CD1c-positive myeloid dendritic cell (primary cell): ENCODE data around the gene ERC1.
"Not testable (repeated sequence)": the region's sequence is repeated elsewhere in the genome, so short reads cannot be mapped to it uniquely, and the experiment has no call there.

Experiments
- DNase-seq: peaks from one replicate; pipeline ENCODE4 v3.0.0-alpha.2; 2016; ENCODE audit errors: extremely low spot score

The ERC1 gene

DNA sequence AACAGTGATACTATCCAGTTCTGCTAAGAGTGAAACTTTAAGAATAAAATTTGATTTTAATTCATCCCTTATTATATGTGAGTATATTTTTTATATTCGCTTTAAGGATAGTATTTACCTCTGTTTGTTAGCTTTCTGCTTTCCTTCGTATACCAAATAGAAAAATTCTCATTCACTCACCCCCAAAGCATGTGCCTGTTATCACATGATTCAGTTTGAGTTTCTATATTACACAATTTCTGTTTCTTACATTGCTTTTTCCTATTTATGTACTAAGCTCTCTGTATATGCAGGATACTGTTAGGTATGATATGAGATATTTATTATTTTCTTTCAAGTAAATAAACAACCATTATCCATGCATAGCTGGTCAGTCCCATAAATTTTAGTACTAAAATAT, 328.2 kb downstream of the ERC1 start:
- DNase-seq: no peak

DNA sequence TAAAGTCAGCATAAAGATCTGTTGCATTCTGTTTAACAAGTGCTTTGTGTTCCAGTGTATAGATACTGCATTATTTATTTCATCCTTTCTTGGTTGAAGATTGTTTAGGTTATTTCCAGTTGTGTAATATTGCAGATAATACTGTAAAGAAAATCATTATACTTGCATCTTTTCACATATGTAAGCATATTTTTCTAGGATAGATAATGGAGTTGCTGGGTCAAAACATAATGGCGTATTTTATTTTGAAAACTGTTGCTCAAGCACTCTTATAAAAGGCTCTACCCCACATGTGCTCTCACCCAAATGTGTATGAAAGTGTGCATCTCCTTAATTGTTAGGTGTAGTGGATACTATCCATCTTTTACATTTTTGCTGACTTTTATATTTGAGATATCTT, 329.0 kb downstream of the ERC1 start:
- no peak for DNase-seq

DNA sequence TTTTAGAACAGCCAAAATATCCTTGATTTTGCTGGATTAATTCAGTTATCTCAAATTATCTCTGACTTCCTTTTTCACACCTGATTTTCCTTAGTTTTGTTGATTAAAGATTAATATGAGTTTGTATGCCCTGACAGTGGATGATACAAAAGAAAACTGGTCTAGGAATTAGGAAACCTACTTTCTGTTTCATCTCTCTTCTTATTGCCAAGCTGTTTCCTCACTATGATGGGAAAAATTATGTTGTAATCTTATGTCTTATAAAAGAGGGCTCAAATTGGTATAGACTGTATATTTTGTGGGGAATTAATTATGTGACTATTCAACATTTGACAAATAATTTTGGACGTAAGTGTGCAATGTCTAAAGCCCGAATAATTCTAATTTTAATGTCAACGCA, 331.8 kb downstream of the ERC1 start:
- no peak for DNase-seq

DNA sequence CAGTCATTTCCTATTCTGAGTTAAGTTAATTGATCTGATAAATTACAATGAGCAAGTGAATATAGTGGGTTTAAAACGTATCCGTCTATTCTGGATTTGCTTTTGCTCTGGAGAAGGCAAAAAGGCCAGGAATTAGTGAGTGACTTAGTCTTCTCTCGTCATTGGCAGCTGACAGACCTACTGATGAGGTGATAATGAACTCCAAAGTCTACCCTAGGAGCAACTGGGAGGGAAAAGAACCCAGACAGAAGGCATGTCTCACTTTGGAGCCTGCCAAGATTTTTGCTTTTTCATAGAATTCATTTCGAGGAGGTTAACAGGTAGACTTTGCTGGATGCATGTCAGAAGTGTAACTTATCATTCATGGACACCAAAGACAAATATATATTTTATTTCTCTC, 333.1 kb downstream of the ERC1 start:
- DNase-seq: no peak

DNA sequence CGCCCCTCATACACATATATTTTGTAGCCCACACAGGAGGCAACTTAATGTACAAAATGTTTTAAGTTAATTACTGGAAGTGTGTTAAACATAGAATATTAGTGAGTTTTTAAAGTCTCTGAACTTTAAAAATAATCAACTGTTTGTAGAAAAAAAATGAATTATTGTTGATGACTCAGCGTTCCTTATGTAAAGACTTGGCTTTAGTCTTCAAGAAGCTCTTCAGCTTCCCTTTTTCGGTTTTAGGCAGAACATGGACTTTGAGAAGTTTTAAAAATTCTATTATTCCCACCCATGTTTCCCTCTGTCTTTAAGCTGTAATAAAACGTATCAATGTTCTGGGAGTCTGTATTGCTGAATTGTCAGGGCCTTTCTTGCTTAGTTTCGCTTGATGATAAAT, 333.9 kb downstream of the ERC1 start:
- DNase-seq: peak; percentile 47

DNA sequence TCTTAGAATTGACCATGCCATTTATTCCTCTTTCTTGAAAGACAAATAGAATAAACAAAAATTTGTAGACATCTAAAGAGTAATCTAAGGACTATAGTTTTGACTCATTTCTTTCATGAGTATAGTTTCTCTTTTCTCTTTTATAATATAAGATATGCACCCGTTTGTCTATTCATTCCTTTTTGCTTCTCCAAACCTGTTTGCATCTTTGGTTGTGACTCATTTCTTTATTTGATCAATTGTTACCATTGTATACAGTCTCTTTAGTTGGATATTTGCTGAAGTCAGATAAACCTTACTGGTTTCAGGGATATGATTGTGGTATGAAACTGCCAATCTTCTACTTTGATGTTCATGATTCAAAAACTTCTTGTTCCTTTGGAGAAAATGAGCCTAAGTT, 334.6 kb downstream of the ERC1 start:
- DNase-seq: no peak

DNA sequence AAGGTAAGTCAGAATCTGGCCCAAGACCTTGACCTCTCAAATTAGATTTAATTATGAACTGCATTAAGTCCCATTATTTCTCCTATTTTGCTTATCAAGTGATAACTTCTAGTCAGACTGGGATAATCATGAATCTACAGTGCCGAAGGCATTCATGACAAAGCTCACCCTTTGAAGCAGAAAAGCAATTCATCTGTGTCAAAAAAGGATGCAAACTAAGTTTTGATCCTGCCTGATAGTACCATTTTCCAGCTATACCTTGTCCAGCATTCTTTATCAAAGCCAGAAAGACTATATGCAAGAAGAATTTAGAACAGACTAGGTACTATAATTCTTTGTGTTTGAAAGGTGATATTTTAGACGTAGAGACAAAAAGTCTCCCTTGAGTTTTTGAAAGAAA, 335.2 kb downstream of the ERC1 start:
- no peak for DNase-seq

DNA sequence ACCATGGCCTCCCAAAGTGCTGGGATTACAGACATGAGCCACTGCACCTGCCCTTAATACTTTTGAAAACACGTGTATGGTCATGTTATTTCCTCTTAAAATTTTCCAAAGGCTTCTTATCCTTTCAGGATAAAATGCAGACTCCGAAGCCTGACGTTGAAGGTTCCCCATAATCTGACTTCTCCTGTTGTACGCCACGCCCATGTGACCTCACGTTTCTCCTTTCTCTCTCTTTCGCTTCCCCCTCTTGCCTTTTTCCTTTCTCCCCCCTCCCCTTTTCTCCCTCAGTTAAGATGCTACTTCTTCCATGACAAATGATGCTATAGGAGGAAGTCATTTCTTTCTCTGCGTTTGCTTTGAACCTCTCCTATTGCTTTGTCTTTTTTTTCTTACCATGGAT, 337.4 kb downstream of the ERC1 start:
- peak; percentile 87 for DNase-seq

DNA sequence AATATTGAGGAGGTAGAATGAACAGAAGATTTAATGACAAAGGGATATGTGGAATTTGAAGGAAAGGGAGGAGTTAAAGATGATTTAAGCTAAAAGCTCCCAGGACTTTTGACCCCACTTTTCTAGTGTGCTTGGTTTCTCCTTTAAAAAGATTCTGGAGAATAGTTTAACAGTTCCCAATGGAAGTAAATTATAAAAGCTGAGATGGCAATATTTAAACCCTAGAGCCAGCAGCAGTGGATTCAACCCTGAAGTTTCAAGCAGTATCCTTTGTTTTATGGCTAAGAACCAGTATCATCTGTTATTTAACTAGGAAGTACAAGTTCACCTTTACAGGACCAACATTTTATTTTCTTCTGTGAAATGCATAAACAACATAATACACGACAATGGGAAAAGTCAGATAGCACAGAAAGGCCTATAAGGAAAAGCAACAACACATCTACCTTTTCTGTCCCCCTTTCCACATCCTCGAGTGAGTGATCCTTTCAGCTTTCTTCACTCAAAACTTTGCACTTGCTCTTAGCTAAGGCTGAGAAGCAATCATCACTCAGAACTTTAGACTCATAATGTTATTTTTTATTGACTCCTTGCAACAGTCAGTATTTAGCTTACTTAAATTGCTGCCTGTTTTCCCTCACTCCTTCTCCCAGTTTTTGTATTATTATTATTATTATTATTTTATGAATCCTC, 338.9 kb downstream of the ERC1 start:
- DNase-seq: no peak

DNA sequence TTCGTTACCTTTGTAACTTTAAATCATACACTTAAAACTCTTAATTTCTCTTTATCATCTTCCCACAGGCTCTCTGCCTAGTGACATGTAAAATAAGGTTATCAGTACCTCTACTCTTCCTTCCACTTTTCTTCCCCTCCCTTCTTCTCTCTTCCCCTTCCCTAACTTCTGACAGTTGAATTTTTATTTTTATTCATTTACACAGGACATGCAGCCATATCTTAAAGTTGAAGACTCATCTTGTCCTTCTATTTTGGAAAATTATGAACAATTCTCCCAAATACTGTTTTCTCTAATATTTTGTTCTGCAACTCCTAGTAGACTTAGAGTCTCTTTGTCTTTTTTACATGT, 339.4 kb downstream of the ERC1 start:
- no peak for DNase-seq

DNA sequence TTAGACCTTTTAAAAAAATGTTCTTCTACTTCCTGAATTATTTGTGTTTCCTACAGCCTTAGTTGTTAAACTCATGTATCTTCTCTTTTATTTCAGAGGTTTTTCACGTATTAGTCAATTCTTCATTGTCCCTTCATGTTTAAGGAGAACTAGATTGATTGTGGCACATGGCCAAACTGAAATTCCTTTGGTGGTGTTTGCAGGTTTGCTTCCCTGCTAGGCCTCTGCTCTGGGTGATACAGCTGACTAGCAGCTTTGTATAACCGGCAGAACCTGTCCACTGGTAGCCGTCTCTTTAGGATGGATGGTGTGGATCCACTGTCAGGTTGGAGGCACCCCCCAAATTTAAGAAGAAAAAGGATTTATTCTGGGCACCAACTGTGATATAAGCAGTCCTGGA, 341.3 kb downstream of the ERC1 start:
- no peak for DNase-seq

DNA sequence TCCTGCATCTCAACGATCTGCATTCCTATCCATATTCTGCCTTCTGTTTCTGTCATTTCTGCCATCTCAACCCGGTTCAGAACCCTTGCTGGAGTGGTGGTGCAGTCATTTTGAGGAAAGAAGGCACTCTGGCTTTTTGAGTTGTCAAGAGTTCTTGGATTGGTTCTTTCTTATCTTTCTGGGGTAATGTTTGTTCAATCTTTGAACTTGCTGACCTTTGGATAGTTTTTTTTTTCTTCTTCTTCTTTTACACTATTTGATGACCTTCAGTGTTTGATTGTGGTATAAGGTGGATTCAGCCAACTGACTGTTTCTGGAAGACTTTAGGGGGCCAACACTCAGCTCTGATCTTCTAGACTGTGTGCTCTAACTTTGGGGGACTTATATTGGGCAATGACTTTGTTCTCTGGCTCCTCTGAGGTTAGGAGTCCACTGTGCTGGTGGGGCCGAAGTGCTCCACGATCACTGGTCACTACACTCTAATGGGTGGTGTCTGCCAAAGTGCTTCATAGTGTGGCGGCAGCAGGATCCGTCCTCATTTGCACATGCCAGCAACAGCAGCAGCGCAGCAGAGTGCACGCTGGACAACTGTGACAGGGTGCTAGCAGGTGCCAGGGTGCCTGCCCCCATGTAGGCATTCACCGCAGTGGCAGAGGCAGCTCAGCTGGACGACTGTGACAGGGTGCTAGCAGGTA, 347.6 kb downstream of the ERC1 start:
- no peak for DNase-seq

DNA sequence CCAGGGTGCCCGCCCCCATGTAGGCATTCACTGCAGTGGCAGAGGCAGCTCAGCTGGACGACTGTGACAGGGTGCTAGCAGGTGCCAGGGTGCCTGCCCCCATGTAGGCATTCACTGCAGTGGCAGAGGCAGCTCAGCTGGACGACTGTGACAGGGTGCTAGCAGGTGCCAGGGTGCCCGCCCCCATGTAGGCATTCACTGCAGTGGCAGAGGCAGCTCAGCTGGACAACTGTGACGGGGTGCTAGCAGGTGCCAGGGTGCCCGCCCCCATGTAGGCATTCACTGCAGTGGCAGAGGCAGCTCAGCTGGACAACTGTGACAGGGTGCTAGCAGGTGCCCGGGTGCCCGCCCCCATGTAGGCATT, 348.1 kb downstream of the ERC1 start:
- not testable (repeated sequence) for DNase-seq

DNA sequence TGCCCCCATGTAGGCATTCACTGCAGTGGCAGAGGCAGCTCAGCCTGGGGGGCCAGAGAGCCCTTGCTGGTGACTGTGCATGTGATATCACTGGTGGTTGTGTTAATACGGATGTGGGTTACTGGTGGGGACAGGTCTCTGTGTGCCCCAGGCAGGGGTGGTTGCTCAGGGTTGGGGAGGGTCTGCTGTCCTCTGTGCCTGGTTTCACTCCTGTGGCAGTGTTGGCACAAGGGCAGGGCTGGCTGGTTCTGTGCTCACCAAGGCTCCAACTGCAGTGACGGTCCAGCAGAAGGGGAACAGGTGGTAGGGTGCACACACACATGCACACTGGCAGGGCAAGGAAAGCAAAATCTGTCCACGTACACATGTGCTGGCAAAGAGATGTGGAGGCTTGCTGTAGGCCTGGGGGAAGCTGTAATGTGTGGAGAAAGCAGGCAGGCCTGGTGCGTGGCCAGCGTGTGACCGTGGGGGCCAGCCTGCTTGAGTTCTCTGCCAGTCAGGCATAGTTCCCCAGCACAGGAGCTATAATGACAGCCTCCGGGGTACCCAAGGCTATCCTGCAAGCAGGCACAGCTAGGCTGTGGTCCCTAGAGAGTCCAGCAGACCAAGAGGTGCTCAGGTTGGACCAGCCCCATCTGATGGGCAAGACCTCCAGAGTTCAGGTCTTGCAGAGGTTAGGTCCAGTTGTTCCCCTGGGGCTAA, 348.7 kb downstream of the ERC1 start:
- no peak for DNase-seq

DNA sequence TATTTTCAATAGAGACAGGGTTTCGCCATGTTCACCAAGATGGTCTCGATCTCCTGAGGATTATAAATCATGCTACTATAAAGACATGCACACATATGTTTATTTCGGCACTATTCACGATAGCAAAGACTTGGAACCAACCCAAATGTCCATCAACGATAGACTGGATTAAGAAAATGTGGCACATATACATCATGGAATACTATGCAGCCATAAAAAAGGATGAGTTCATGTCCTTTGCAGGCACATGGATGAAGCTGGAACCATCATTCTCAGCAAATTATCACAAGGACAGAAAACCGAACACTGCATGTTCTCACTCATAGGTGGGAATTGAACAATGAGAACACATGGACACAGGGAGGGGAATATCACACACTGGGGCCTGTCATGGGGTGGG, 350.2 kb downstream of the ERC1 start:
- not testable (repeated sequence) for DNase-seq

DNA sequence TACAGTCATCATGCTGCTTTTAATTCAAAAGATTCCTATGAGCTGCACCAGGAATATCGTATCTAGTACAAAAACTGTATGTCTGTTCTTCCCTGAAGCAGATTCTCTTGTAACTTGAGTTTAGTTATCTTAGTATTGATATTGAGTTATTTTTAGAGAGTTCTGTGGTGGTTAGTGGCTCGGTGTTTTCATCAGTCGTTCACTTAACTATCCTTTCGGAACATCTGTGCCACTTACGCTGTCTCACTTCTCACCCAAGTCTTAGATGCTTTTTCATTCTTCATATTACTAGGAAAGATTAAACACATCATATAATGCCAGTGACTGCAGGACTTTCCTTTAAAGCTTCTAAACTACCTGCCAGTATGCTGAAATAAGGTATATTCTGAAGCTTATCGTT, 352.4 kb downstream of the ERC1 start:
- DNase-seq: no peak

DNA sequence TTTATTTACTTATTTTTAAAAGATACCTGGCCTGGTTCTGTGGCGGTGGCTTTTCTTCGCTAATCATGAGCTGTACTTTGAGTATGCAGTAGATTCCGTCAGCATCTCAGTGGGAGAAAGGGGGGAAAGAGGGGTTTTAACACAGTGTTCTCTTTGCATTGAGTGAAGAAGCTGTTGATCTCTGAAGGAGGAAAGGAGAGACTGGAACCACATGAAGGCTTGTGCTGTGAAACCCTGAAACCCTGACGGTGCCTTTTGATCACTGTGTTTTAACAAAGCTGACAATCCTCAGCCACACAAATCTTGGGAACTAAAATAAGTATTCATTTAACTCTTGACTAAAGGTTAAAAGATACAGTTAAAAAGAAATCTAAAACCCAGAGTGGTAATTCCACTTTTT, 353.2 kb downstream of the ERC1 start:
- DNase-seq: no peak

DNA sequence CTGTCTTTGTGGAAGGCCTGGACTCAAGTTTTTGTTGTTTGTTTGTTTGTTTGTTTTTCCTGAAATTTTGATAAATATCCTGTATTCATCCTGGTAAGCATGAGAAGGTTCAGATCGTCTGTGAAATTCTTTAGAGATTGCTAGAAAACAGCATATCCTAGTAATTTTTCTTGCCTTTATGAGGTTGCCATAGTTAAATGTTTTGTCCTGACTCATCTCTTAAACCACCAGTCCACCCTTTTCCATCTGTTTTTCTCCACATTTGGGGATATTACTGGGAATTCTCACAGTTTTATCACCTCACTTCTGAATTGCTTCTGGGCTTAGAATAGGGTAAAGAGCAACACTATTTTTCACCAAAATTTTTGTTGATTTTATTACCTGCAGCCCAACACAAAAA, 355.1 kb downstream of the ERC1 start:
- DNase-seq: no peak

DNA sequence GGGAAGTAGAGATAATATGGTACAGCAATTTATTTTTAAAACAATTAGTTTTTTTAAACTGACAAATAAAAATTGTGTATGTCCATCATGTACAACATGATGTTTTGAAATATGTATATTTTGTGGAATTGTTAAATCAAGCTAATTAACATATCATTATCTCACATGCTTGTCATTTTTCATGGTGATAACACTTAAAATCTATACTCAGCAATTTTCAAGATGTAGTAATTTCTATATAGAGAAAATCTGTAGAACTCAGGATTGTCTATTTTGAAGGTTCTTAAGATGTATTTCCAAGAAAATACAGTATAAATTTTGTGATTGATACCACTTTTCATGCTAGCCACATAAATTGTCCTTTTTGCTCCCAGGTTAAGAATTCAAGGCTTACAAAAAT, 356.3 kb downstream of the ERC1 start:
- DNase-seq: no peak

DNA sequence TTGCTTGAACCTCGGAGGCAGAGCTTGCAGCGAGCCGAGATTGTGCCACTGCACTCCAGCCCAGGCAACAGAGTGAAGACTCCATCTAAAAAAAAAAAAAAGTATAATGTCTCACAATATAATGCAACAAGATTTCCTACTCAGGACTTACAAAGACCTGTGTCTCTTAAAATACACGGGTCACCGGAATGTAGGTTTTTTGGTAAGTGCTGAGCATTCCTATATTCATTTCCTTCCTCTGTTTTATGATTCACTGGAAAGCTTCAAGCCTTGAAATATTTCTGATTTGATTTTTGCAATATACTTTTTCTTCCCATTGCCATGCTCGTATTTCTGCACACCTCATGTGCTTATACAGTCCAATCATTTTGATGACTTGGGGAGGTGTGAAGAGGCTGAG, 357.6 kb downstream of the ERC1 start:
- no peak for DNase-seq

DNA sequence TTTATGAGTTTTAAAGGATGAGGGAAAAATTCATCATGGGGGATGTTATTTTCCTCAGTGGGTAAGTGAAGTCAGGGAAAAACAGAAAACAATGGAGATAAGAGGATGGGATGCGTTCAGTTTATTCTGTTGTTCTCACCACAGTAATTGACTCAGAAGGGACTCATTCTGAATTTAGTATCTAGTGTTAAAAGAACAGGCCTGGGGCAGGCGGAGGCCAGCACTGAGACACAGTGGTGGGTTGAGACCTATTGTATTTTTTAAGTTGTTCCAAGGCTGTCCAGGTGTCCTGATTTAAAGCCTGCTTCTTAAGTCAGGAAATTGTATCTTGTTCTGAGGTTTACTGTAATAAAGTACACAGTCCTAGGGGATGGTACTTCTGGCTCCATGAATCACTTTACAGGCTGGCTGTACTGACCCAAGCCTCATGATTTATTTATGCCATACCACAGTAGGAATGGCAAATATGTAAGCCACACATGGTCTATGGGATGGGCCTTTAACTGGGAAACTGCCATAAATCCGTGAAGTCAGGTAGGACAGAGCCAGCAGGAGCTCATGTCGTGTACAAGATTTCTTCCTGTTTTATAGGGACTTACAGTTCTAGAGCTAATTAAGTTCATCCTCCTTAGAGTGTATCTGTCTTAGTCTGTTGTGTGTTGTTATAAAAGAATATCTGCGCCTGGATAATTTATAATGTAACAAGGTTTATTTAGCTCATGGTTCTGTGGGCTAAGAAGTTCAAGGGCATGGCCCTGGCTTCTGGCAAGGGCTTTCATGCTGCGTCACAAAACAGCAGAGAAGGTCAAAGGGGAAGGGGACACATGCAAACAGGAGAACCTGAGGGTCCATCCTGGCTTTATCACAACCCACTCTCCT, 359.3 kb downstream of the ERC1 start:
- DNase-seq: no peak

DNA sequence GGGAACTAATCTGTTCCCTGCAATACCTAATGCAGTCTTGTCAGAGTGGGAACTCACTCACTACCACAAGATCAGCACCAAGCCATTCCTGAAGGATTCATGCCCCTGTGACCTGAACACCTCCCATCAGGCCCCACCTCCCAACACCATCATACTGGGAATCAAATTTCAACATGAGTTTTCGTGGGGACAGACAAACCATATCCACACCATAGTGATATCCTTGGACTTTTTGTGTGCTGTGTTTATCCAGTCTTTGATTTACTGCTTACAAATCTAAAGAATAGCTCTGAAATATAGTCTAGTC, 359.9 kb downstream of the ERC1 start:
- DNase-seq: no peak

DNA sequence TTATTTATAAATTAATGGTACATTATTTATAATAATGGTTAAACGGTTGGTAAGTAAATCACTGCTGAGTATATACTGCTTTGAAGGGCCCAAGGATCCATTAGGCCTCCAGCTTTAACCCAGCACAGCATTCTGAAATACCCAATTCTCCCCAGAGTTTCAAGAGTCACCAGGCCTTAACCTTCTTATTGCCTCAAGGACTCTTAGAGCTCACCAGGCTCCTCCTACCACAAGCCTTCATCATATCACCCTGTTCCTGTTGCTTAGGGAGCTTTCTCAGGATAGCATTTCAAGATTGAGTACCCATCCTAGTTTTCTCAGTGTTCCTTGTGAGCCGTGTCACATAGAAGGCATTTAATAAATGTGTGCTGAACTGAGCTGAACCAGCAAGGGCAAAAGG, 360.9 kb downstream of the ERC1 start:
- no peak for DNase-seq
